ENCODE data around the gene FLNB. TPM values are rescaled to one million over a fixed set of nuclear protein-coding genes. Genes with fewer than 3 reads are reported as not detected.

Gene FLNB
- total RNA-seq, 4 donors from 2014 or later: 82.5 to 192 (median 145) TPM

DNA sequence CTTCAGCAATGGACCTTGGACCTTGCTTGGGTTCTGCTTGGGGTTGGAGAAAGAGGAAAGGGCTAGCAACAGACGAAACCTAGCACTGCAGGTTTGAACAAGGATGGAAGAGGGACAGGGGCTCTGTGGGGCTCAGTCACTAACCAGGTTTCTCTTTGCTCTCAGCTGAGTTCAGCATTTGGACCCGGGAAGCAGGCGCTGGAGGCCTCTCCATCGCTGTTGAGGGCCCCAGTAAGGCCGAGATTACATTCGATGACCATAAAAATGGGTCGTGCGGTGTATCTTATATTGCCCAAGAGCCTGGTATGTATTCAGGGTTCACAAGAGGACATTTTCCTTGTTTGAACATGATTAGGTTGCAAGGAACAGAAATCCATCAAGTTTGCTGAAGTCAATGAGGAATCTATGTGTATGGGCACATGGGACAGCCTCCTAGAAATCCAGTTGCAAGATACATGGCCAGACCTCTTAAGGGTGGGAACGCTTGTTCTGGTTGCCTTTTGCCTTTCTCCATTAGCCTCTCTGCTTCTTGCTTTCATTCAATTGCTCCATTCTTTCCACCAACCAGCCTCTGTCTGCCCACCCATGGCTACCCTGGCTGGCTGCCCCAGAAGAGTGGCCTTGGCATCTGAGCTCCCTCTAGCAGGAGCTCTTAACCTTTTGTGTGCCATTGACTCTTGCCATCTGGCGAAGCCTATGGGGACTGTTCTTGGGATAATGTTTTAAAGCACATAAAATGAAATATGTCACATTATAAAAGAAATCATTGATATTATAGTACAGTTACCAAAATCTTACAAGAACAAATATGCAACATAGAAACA lies 146.6 kb downstream of the FLNB start:
- DNase-seq (ENCODE audit: low spot score) (no peak), ATAC-seq (ENCODE audit: low FRiP score) (no peak)
- TF ChIP-seq, protein P1, sequence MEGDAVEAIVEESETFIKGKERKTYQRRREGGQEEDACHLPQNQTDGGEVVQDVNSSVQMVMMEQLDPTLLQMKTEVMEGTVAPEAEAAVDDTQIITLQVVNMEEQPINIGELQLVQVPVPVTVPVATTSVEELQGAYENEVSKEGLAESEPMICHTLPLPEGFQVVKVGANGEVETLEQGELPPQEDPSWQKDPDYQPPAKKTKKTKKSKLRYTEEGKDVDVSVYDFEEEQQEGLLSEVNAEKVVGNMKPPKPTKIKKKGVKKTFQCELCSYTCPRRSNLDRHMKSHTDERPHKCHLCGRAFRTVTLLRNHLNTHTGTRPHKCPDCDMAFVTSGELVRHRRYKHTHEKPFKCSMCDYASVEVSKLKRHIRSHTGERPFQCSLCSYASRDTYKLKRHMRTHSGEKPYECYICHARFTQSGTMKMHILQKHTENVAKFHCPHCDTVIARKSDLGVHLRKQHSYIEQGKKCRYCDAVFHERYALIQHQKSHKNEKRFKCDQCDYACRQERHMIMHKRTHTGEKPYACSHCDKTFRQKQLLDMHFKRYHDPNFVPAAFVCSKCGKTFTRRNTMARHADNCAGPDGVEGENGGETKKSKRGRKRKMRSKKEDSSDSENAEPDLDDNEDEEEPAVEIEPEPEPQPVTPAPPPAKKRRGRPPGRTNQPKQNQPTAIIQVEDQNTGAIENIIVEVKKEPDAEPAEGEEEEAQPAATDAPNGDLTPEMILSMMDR (IDR thresholded peaks at IDR 0.05): no peak

DNA sequence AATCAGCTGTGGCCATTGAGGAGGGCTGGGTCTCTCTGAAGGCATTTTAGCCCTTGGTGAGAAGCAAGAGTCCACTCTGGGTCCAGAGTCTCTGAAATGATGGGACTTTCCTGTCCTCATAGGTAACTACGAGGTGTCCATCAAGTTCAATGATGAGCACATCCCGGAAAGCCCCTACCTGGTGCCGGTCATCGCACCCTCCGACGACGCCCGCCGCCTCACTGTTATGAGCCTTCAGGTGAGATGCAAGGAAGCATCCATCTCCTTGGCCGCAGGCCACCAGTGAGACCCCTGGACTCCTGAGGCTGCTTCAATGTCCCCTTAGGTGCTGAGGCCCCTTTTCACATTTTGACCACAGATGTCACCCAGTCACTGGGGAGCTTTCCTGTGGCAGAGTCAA lies 147.6 kb downstream of the FLNB start:
- ATAC-seq (ENCODE audit: low FRiP score) (no peak), DNase-seq (ENCODE audit: low spot score) (no peak)
- TF ChIP-seq, protein P1 (IDR thresholded peaks at IDR 0.05): no peak

DNA sequence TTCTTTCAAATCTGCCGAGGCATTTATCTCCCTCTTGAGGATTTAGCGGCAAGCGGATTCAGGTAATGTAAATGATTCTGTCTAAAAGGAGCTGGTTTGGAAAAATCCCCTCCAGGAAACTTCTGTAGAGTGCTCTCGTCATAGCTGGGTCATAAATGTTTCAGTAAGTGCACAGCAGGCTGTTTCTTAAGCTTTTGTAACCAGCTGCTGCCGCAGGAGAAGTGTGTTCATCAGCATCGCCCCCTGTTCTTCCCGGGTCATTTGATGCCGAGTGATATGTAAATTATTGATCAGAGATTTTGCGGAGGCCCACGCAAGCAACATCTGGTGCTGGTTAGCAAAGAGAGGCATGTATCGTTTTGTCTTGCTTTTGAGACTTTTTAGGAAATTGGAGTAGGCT lies 149.5 kb downstream of the FLNB start:
- no peak for DNase-seq (ENCODE audit: low spot score)
- ATAC-seq (ENCODE audit: low FRiP score): no peak
- TF ChIP-seq, protein P1 (IDR thresholded peaks at IDR 0.05): no peak

DNA sequence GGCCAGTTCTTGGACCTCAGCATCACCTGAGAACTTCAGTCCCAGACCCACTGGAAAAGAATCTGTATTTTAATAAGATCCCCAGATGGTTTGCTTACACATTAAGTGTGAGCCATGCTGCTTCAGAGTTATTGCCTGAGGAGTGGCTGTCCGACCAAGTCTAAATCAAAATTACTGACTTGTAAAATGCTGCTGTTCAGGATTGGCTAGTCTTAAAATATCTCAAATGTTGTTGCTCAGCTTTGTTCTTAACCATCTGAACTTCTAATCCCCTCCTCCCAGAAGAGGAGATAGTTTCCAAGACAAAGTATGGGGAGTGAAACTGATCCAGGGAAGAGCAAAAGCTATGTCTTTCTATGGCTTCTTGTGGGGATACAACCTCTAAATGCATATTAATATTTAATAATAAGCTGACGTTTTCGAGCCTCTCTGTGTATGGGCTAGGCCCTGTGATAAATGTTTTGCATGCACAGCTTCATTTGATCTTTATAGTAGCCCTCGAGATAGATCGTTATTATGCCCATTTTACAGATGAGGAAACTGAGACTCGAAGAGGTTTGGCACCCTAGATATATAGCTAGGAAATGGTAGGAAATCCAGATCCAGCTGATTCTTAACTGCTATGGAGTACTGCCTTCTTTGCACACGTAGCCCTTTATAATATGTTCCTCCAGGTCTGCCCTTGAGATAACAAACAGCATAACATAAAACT lies 150.4 kb downstream of the FLNB start:
- DNase-seq (ENCODE audit: low spot score): no peak
- ATAC-seq (ENCODE audit: low FRiP score): no peak
- TF ChIP-seq, protein P1 (IDR thresholded peaks at IDR 0.05): no peak

DNA sequence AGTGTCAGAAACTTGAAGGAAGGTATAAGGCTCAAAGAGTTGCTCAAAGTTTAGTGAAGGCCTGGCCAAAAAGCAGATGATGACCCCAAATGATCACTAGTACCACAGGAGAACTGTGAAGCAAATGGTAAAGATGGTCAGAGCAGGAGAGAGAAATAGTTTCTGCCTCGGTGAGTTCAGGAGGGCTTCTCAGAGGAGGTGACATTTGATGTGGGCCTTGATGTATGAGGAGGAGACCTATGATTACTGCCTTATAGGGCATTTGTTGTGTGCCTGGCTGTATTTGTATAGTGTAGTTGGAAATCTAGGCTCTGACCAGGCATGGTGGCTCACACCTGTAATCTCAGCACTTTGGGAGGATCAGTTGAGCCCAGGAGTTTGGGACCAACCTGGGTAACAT lies 152.2 kb downstream of the FLNB start:
- ATAC-seq (ENCODE audit: low FRiP score) (no peak), DNase-seq (ENCODE audit: low spot score) (no peak)
- TF ChIP-seq, protein P1 (IDR thresholded peaks at IDR 0.05): no peak

DNA sequence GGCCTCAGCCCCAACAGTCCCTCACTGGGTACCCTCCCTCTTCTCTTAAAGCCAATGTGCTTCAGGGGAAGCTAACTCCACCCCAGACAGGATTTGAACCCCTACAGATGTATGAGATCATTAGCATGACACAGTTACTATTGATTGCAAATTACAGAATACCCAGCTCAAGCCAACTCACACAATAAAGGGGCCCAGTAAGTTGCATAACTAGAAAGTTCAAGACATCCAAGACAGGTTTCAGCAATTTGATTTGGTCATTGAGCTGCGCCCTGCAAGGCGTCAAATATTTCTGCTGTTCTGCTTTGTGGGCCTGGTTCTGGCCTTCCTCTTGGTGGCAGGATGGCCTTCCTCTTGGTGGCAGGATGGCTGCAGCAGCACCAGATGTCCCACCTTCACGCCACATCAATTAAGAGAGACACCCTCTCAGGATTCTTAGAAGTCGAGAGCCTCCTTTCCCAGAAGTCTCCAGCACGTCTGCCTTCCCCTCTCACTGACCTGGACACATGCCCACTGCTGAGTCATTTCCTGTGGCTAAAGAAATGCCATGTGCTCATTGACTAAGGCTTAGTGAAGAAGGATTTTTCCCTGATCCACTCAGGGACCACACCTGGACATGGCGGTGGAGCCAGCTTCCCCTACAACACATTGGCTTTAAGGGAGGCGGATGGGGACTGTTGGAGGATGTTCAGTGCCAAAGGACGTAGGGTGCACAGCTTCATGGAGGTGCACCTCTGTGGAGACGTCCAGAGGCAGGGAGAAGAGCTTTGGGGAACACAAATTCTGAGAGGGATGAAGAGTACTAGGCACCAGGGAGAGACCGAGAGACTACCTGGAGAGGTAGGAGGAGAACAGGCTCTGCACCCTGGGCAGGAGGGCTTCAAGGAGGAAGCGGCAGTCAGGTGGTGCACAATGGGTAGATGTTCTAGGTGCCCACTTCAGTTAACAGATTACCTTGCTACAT lies 153.5 kb downstream of the FLNB start:
- peak; percentile 79 for DNase-seq (ENCODE audit: low spot score)

More for the DNA sequence above, 153.5 kb downstream of the FLNB start:
- ATAC-seq (ENCODE audit: low FRiP score): peak; percentile 26
- TF ChIP-seq, protein P1 (IDR thresholded peaks at IDR 0.05): no peak

Measured in omental fat pad (tissue), 4 donors.